Smooth muscle cell (in vitro differentiated cells): ENCODE results near the gene COL7A1. TPM values are rescaled to one million over a fixed set of nuclear protein-coding genes. Genes with fewer than 3 reads are reported as not detected.

Experiments
- DNase-seq: peaks from one replicate; lab custom pipeline; 2025; ENCODE audit not compliant: unreplicated experiment; lab: John Stamatoyannopoulos, UW
- H2AFZ ChIP-seq: fragments of 200-600 bp; sonication (generic); 2 replicates; pipeline ENCODE4 v1.6.0; 2016; ENCODE audit warnings: antibody characterized with exemption, low read depth, mild to moderate bottlenecking
- H3F3A ChIP-seq: fragments of 200-600 bp; sonication (generic); 2 replicates; pipeline ENCODE4 v1.6.0; 2017; ENCODE audit warnings: antibody characterized with exemption, low read depth
- H3K27ac ChIP-seq: fragments of 200-600 bp; sonication (generic); 2 replicates; pipeline ENCODE4 v1.5.1; 2016; ENCODE audit warnings: low read depth, mild to moderate bottlenecking
- H3K27me3 ChIP-seq: fragments of 200-600 bp; sonication (generic); 2 replicates; pipeline ENCODE4 v1.6.1; 2016; ENCODE audit warnings: low read depth, mild to moderate bottlenecking
- H3K36me3 ChIP-seq: fragments of 200-600 bp; sonication (generic); 2 replicates; pipeline ENCODE4 v1.5.1; 2016; ENCODE audit warnings: low read depth
- H3K4me1 ChIP-seq: fragments of 200-600 bp; sonication (generic); 2 replicates; pipeline ENCODE4 v1.5.1; 2016; ENCODE audit warnings: low read depth
- H3K4me2 ChIP-seq: fragments of 200-600 bp; sonication (generic); 2 replicates; pipeline ENCODE4 v1.6.0; 2016; ENCODE audit warnings: mild to moderate bottlenecking
- H3K4me3 ChIP-seq: fragments of 200-600 bp; sonication (generic); 2 replicates; pipeline ENCODE4 v1.5.1; 2016; ENCODE audit warnings: mild to moderate bottlenecking
- H3K79me2 ChIP-seq: fragments of 200-600 bp; sonication (generic); 2 replicates; pipeline ENCODE4 v1.6.0; 2016; ENCODE audit warnings: low read depth, mild to moderate bottlenecking
- H3K9ac ChIP-seq: fragments of 200-600 bp; sonication (generic); 2 replicates; pipeline ENCODE4 v1.6.0; 2016; ENCODE audit warnings: low read depth
- H3K9me3 ChIP-seq: fragments of 200-600 bp; sonication (generic); replicated peaks from 2 replicates; pipeline ENCODE4 v1.5.1; 2016; ENCODE audit warnings: low read depth
- H4K20me1 ChIP-seq: fragments of 200-600 bp; sonication (generic); 2 replicates; pipeline ENCODE4 v1.6.0; 2016; ENCODE audit warnings: low read depth
- WGBS: methylation state at CpG from one replicate; pipeline ENCODE4 v1.1.7; 2016; ENCODE audit warnings: low lambda C conversion rate; 5-methylcytosine and 5-hydroxymethylcytosine counted together
- polyA plus RNA-seq: library from polyadenylated mRNA; unstranded; fragments of >200 nt; fragmentation: Nextera tagmentation; extraction: Ambion mirVana; gene quantifications from 2 replicates; pipeline ENCODE4 v1.2.1, GENCODE V29; 2016
- total RNA-seq: library from RNA; depleted of rRNA; stranded (reverse); fragments of >200 nt; gene quantifications from 2 replicates; pipeline ENCODE4 v1.2.3, GENCODE V29; 2014
- TF ChIP-seq, protein P1 (sequence below): fragments of 200-600 bp; sonication (generic); IDR thresholded peaks from 2 replicates; pipeline ENCODE4 v1.5.1; 2017; ENCODE audit warnings: borderline replicate concordance, mild to moderate bottlenecking, antibody characterized with exemption; ENCODE audit not compliant: insufficient read depth, poor library complexity, severe bottlenecking

Gene COL7A1
- total and polyA plus RNA-seq, 2 experiments from 2014 or later, result 57.3 to 80.7 TPM

- Histone ChIP-seq H3F3A (peaks cover 5% of the 10 kb centered on the region), H3K9me3 (no peaks in the 10 kb centered on the region), H3K4me1 (no peaks in the 10 kb centered on the region), H3K27ac (no peak overlapping the region), H3K27me3 (no peaks in the 10 kb centered on the region), H3K4me2 (no peak overlapping the region), H3K9ac (no peak overlapping the region), H3K79me2 (no peaks in the 10 kb centered on the region), H2AFZ (no peak overlapping the region), H4K20me1 (no peaks in the 10 kb centered on the region), H3K4me3 (no peak overlapping the region), H3K36me3 (no peaks in the 10 kb centered on the region)
- 95% methylated on average over 17 of the region's 18 CpGs for WGBS
- TF ChIP-seq, protein P1, sequence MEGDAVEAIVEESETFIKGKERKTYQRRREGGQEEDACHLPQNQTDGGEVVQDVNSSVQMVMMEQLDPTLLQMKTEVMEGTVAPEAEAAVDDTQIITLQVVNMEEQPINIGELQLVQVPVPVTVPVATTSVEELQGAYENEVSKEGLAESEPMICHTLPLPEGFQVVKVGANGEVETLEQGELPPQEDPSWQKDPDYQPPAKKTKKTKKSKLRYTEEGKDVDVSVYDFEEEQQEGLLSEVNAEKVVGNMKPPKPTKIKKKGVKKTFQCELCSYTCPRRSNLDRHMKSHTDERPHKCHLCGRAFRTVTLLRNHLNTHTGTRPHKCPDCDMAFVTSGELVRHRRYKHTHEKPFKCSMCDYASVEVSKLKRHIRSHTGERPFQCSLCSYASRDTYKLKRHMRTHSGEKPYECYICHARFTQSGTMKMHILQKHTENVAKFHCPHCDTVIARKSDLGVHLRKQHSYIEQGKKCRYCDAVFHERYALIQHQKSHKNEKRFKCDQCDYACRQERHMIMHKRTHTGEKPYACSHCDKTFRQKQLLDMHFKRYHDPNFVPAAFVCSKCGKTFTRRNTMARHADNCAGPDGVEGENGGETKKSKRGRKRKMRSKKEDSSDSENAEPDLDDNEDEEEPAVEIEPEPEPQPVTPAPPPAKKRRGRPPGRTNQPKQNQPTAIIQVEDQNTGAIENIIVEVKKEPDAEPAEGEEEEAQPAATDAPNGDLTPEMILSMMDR, result no peak
- no peak for DNase-seq
Observed at GRCh38 chr3:48569808-48570450, 25.2 kb downstream of the COL7A1 start.

DNA sequence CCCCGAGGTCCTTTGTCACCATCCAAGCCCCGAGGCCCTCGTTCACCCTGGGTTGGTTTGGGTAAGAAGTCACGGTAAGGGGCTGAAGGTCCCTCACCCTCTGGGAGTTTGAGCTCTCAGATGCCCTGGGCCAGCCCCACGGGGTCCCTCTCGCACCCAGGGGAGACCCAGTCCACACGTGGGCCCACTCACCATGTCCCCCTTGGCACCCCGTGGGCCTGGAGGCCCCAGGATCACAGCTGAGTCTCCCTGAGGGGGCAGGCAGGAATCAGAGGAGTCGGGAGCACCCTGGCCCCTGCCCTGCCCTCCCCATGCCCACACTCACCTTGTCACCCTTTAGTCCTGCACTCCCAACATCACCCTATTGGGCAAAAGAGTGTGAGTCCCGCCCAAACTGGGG lies 25.7 kb downstream of the COL7A1 start:
- Histone ChIP-seq H3K9me3 (no peaks in the 10 kb centered on the region), H3K27ac (no peak overlapping the region), H3K79me2 (no peaks in the 10 kb centered on the region), H3K4me1 (no peaks in the 10 kb centered on the region), H4K20me1 (no peaks in the 10 kb centered on the region), H3K36me3 (no peaks in the 10 kb centered on the region), H3K4me3 (no peak overlapping the region), H3F3A (peaks cover 5% of the 10 kb centered on the region), H2AFZ (no peak overlapping the region), H3K27me3 (no peaks in the 10 kb centered on the region), H3K9ac (no peak overlapping the region), H3K4me2 (no peak overlapping the region)
- WGBS, result 93% methylated on average over 10 of the region's 10 CpGs
- DNase-seq, result no peak
- TF ChIP-seq, protein P1, result no peak

DNA sequence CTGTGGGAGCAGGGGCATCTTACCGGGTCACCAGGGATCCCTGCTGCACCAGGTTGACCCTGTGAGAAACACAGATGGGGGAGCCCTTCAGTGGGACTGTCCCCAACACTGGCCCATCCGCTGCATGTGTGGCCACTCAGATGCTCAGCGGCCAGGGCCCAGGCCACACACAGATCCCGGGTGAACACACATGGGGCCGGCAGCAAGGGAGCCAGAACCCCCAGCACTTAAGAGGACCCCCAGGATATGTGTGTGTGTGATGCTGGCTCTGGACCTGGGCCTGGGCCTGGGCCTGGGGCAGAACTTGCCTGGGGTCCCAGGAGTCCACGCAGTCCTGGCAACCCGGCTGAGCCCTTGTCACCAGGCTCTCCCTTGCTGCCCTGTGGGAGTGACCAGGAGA lies 26.7 kb downstream of the COL7A1 start:
- TF ChIP-seq, protein P1, result no peak
- Histone ChIP-seq H3F3A (peaks cover 5% of the 10 kb centered on the region), H3K27ac (no peak overlapping the region), H3K4me3 (no peak overlapping the region), H3K36me3 (no peaks in the 10 kb centered on the region), H3K9me3 (no peaks in the 10 kb centered on the region), H2AFZ (no peak overlapping the region), H3K9ac (no peak overlapping the region), H3K4me1 (peaks cover 4% of the 10 kb centered on the region), H4K20me1 (no peaks in the 10 kb centered on the region), H3K27me3 (no peaks in the 10 kb centered on the region), H3K79me2 (no peaks in the 10 kb centered on the region), H3K4me2 (no peak overlapping the region)
- DNase-seq, result no peak
- 96% methylated on average over 7 of the region's 7 CpGs for WGBS

DNA sequence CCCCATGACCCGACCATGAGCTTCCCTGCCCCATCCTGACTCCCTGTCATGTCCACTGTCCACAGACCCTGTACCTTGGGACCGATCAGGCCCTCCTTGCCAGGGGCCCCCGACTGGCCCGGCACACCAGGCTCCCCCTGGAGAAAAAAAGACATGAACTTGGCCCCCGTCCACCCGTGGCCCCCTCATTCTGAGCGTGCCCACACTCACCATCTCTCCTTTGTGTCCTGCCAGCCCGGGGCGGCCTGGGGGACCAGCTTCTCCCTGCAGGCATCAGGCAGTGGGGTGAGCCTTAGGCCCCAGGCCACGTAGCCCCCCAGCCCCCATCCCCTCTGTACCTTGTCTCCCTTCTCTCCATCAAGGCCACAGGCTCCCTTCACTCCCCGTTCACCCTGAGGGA lies 27.6 kb downstream of the COL7A1 start:
- no peak overlapping the region for H3K4me3 ChIP-seq
- peaks cover 12% of the 10 kb centered on the region for H3K4me1 ChIP-seq
- no peak overlapping the region for H3K9ac ChIP-seq
- H3K9me3 ChIP-seq, result no peaks in the 10 kb centered on the region
- H3K79me2 ChIP-seq, result no peaks in the 10 kb centered on the region
- no peak for DNase-seq
- H3K4me2 ChIP-seq, result no peak overlapping the region
- H3F3A ChIP-seq, result peaks cover 5% of the 10 kb centered on the region
- H4K20me1 ChIP-seq, result no peaks in the 10 kb centered on the region
- TF ChIP-seq, protein P1, result no peak
- 97% methylated on average over 10 of the region's 11 CpGs for WGBS
- no peaks in the 10 kb centered on the region for H3K27me3 ChIP-seq
- H3K36me3 ChIP-seq, result no peaks in the 10 kb centered on the region
- H3K27ac ChIP-seq, result no peak overlapping the region
- H2AFZ ChIP-seq, result no peak overlapping the region
